Measurements from ENCODE around the gene NEK10. TPM values are rescaled to one million over a fixed set of nuclear protein-coding genes. Genes with fewer than 3 reads are reported as not detected.

The NEK10 gene
- total RNA-seq, 1 donor from 2014 or later = 15.1 TPM

DNA sequence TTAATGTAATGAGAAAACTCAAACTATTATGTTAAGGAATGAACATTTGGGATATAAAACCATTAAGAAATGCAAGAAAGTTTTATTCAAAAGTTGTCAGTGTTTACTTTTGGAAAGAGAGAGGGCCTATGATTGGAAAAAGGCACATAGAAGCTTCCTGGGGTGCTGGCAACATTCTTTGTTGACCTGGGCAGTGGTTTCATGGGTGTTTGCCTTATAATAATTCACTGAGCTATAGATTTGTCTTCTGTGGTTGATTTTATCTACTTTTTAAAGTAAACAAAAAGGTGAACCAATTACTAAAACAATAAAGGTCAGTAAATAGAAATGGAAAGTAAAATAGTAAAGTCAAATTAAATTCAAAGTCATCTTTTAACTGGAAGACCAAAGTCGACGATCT is 308.8 kb downstream of the NEK10 start:
- Histone ChIP-seq H3K4me3 (ENCODE audit: low read length in 3 of 3) (no peak overlapping the region), H3K36me3 (ENCODE audit: control insufficient read depth in 3 of 3, insufficient read depth in 3 of 3, low read length in 3 of 3) (no peaks in the 10 kb centered on the region), H3K27ac (ENCODE audit: low read depth, low read length) (no peak overlapping the region), H3K27me3 (ENCODE audit: control insufficient read depth in 3 of 3, insufficient read depth in 3 of 3, low read length in 3 of 3) (no peaks in the 10 kb centered on the region), H3K9me3 (ENCODE audit: control insufficient read depth in 3 of 3, low read length in 3 of 3) (no peaks in the 10 kb centered on the region), H3K9ac (ENCODE audit: low read depth in 1 of 3, low read length in 3 of 3) (no peak overlapping the region), H3K4me1 (ENCODE audit: control insufficient read depth in 3 of 3, insufficient read depth in 3 of 3, low read length in 3 of 3) (no peaks in the 10 kb centered on the region)

Small RNA genes lying within 50 kb of the gene (small RNA-seq; reads per million reads assigned to genes)
- gene MINOS1P3 = not detected
- gene RNU6-342P = not detected

Other genes with a start within 250 kb of the NEK10 start
- 54.3 TPM for gene SLC4A7, start 115.0 kb upstream of the NEK10 start, total RNA-seq